GM12874 (cell line): ENCODE measurements around the gene BLTP2.

ENCODE experiments used
- TF ChIP-seq, protein P1 (sequence below): IDR thresholded peaks from 2 replicates; pipeline ENCODE4 v1.5.1; 2011; ENCODE audit warnings: low read depth, mild to moderate bottlenecking, control low read depth, low read length, moderate library complexity; ENCODE audit not compliant: insufficient read depth

BLTP2 gene

DNA sequence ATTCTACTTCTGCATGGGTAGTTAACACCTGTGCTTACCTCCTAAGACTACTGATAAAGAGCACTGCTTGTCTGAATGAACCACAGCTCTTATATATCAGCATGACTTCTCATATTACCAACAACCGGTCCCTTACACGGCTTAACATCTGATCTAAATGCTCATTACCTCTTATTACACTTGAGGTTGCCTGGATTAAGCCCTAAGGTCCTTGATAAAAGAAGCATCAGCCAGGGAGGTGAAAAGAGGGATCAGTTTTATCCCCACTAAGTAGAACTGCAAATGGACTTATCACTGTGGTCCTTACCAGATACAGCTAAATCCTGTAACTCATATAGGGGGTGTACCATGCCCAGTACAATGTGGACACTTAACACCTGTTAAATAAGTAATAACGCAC is 22.8 kb downstream of the BLTP2 start:
- TF ChIP-seq, protein P1, sequence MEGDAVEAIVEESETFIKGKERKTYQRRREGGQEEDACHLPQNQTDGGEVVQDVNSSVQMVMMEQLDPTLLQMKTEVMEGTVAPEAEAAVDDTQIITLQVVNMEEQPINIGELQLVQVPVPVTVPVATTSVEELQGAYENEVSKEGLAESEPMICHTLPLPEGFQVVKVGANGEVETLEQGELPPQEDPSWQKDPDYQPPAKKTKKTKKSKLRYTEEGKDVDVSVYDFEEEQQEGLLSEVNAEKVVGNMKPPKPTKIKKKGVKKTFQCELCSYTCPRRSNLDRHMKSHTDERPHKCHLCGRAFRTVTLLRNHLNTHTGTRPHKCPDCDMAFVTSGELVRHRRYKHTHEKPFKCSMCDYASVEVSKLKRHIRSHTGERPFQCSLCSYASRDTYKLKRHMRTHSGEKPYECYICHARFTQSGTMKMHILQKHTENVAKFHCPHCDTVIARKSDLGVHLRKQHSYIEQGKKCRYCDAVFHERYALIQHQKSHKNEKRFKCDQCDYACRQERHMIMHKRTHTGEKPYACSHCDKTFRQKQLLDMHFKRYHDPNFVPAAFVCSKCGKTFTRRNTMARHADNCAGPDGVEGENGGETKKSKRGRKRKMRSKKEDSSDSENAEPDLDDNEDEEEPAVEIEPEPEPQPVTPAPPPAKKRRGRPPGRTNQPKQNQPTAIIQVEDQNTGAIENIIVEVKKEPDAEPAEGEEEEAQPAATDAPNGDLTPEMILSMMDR: no peak

DNA sequence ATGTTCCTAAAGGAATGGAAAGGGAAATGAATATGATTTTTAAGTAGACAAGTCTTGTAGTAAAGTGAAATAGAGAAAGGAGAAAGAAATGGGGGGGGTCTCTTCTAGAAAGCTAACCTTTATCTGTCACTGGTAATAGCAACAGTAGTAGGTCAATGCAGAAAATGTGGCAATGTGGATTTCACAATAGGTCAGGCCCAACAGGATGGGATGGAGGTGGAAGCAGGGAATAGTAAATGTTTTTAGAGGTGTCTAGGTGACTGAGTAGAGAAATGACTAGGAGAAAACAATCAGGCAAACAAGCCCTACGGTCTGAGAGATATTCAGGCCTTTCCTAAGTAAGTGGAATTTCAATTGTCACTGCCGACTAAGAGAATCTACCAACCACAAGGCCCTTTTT is 24.9 kb downstream of the BLTP2 start:
- TF ChIP-seq, protein P1: no peak

DNA sequence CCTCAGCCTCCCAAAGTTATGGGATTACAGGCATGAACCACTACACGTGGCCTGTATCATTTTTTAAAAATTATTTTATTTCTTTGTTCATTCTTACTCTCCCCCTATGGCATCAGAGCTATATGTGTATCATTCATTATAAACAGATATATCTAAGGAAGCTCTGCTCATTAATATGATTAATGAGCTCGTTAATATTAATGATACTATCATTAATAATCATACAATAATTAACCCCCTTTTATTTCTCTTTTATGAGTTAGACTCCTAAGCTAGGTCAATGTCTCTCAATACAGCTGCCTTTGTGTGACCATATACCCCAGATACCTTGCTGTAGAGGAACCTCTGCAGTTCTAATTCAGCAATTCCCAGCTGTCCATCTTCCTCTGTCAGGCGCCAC is 26.5 kb downstream of the BLTP2 start:
- TF ChIP-seq, protein P1: no peak

DNA sequence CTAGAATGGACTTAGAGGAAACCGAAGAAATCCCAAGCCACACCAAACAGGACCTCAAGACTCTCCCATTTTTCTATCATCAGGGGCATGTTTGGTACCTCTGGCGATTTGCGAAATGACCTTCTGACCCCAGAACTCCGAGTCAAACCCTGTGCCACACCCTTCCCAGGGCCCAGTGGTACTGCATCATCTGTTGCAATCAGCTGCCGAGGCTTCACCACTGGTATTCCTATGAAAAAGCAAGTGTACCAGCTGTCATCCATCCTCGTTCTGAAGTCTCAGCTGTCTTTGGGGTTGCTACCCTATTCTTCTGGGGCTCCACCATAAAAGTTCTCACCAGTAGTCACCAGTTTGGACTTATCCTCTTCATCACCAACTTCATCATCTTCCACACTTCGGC is 28.7 kb downstream of the BLTP2 start:
- TF ChIP-seq, protein P1: no peak

DNA sequence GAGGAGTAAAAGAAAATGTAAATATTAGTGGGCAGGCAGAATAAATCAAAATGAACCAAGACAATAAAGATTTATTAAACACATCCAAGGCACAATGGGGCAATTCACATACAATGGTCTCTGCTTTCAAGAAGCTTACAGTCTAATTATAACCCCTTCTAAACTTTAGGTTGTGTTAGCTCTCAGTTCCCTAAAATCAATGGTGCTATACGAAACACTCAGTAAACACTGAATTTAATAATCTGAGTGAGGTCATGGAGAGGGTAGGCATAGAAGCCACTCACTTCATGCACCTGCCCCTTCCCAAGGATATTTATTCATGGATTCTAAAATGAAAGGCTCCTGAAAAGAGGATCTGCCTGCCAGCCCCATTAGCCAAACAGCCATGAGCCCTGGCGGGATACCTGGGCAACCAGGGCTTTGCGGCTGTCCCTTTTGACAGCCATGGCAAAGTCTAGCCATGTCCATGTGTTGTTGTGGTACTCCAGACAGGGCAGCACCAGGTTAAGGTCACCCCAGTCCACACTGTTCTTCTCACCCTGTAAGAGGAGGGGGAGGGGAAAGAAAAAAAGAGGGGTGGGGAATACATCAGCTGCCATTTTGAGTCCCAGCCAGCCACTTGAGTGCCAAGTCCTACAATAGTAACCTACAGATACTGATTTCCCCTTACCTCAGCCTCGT is 29.6 kb downstream of the BLTP2 start:
- TF ChIP-seq, protein P1: no peak

DNA sequence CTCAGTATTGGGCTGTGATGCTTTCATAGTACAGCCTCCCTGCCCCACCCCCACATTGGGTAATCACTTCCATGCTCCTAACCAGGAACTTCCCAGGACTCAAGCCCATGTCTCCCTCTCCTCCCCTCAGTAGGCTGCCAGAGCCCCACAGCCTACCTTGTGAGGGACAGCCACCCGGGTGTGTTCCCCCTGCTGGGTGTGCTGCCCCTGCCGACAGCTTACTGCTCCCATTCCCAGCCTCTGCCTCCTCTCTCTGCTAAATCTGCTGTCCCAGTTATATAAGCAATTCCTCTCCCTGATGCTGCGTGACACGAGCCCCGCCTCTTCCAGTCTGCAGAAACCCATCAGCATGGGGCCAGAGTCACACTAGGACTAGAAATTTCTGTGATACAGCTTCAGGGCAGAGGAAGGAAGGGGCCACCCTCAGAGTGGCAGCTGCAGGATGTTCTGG is 31.0 kb downstream of the BLTP2 start, which contains the start of gene RSKR:
Gene RSKR, minus strand, starts transcription at position 255 of the 451 bp plus-strand sequence. Its CDS starts 24 bp downstream, at position 231.
- TF ChIP-seq, protein P1: no peak

GRCh38 chr17:28612936-28613872 is 31.8 kb downstream of the BLTP2 start:
- TF ChIP-seq, protein P1: peak; percentile 74
